LoVo (cell line): Measurements from ENCODE around the gene SPATS2L.
A peak's percentile ranks its signal among the peaks of the same experiment; 100 is the strongest.

ENCODE experiments used
- DNase-seq: peaks from one replicate; pipeline ENCODE4 v3.0.0-alpha.2; 2016; ENCODE audit warnings: low spot score

SPATS2L gene

DNA sequence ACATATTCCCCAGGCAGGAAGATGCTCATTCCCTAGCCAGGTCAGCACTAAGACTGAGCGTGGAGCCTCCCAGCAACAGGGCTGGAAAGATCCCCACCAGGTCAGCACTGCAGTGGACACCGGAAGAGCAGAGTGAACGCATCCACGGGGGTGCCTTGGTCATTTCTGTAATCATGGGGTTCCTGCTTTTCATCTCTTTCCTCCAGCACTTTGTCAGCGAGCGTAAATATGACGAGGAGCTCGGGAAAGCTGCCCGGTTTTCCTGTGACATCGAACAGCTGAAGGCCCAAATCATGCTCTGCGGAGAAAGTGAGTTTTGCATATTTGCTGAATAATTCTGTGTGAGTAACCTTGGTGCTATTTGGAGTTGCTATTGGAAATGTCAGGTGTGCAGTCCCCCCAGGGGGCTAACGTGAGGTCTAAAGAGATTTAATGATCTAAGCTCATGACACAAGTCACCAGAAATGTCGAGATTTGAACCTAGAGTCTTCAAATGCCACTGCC lies 163.3 kb downstream of the SPATS2L start:
- DNase-seq = no peak

DNA sequence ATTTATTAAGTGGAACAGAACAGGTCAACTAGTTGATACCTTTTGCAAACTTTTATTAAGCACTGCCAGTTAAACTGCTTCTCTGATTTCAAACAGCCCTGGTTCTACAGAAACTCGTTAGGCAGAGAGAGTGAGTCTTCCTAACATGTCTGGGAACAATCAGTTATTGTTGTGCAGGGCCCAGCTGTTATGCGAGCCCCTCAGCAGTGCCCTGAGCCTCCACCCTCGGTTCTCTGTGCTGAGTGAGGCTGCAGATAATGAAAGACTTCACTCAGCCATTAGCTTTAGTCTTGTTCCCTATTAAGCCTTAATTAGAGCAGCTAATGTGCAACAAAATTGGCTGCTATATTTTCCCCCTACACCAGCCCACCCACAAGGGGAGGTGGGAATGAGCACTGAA lies 163.7 kb downstream of the SPATS2L start:
- no peak for DNase-seq

GRCh38 chr2:200471324-200471848 lies 164.9 kb downstream of the SPATS2L start:
- DNase-seq = no peak

DNA sequence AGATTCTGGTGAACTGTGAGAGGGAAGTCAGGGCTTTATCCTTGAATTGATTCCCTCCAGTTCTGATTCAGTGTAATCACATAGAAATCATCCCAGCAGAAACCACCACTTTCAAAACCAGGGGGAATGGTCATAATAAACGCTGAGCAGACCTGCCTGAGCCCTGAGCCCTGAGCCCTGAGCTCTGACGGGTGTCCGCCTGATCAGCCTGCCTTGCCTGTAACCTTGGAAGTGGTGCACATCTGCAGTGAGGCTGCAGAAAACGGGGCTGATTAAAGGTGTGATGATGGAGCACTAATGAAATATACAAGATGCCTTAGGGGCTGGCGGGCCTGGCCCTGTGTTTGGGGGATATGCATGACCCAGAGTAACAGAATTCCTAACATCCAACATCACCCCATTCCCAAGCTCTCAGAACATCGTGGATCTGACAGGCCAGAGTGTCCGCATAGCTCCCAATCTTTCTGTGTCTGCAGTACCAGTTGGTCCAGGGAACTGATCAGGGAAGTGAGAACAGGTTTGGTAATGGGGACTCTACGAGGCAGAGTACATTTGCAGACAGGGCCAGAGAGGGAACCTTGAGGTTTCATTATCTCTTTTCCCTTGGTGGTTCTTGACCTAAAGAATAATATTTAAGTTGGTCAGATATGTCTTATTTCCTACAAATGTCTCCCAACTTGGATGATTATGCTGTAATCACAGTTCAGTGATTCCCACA lies 165.6 kb downstream of the SPATS2L start:
- DNase-seq = no peak

- no peak for DNase-seq
Observed at GRCh38 chr2:200472853-200473464, 166.5 kb downstream of the SPATS2L start.

DNA sequence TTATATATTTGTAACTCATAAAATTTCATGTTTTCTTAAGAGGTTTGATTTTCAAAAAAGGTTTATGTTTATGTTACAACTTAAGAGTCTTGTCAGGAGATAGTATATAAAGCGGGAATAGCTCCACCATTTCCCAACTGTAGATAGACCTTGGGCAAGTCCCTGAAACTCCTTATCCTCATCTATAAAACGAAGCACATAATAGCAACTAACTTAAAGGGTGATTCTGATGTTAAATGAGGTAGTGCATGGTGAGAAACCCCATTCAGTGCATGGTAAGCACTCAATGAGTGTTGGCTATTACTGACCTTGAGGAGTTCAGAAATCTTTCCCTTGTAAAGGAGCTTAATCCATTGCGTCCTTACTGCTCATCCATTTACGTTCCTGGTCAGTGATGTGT lies 169.3 kb downstream of the SPATS2L start:
- no peak for DNase-seq

GRCh38 chr2:200476836-200477235 lies 170.3 kb downstream of the SPATS2L start:
- DNase-seq = no peak

GRCh38 chr2:200477667-200478131 lies 171.2 kb downstream of the SPATS2L start:
- no peak for DNase-seq

- DNase-seq = no peak
Observed at GRCh38 chr2:200479692-200480265, 173.3 kb downstream of the SPATS2L start.

DNA sequence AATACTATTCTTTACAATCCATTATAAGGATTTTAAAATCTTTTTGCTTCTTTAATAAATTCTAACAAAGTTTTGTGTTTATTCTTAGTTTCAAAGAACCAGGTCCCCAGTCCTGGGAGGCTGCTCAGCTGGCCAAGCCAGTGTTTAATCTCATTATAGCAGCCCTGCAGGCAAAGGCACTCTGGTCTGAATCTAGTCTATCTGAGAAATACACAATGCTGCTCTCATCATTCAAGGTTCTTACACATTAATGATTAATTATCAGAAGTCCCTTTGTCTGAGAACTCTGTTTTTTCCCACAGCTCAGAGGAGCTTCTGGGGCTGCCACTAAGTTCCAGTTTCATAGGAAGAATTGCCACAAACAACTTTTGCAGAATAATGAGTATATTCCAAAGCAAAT lies 175.7 kb downstream of the SPATS2L start:
- no peak for DNase-seq

- peak; percentile 26 for DNase-seq
Observed at GRCh38 chr2:200483729-200484198, 177.3 kb downstream of the SPATS2L start.

DNA sequence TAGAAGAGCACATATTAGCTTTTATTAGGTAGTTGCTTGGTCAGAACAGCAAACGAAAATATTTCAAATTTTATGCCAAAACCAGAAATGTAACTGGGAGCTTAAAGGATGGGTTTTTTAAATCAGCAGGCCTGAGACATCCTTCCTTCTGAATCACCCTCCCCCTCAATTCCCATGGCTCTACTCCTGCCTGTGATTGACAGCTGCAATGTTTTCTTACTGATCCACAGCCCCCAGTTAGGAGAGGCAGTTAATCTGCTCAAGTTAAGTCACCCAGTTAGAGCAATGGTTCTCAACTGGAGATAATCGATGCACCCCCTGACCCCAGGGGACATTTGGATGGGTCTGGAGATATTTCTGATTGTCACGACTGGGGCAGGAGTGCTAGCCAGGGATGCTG lies 178.4 kb downstream of the SPATS2L start:
- DNase-seq = no peak

DNA sequence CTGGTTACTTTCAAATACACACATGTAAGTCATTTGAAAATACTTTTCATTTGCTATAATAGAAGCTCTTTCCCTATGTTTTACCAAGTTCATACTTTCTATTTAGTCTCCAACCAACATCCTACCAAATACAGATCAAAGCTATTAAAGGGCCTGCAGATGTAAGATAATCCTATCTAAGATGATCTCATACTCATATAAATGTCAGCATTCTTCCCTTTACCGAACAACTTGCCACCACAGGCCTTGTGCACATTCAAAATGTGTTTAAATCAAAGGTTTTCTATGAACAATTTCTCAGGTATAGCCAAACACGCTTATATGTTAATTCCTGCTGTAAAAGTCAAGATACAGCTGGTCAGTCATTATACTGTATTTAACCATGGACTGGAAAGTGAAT lies 180.0 kb downstream of the SPATS2L start:
- DNase-seq = no peak

GRCh38 chr2:200488169-200488568 lies 181.7 kb downstream of the SPATS2L start:
- DNase-seq = no peak

GRCh38 chr2:200490001-200490400 lies 183.5 kb downstream of the SPATS2L start:
- DNase-seq = no peak

GRCh38 chr2:200492656-200493055 lies 186.2 kb downstream of the SPATS2L start:
- no peak for DNase-seq

GRCh38 chr2:200494048-200494447 lies 187.6 kb downstream of the SPATS2L start:
- no peak for DNase-seq

- no peak for DNase-seq
Observed at GRCh38 chr2:200496696-200497095, 190.2 kb downstream of the SPATS2L start.

- no peak for DNase-seq
Observed at GRCh38 chr2:200498402-200499162, 192.1 kb downstream of the SPATS2L start.

- DNase-seq = no peak
Observed at GRCh38 chr2:200502196-200502595, 195.7 kb downstream of the SPATS2L start.

- no peak for DNase-seq
Observed at GRCh38 chr2:200506679-200507078, 200.2 kb downstream of the SPATS2L start.

GRCh38 chr2:200507179-200507578 lies 200.7 kb downstream of the SPATS2L start:
- no peak for DNase-seq
